ENCODE measurements around the gene ADAMTS9. TPM values are rescaled to one million over a fixed set of nuclear protein-coding genes. Genes with fewer than 3 reads are reported as not detected.

The ADAMTS9 gene
- total RNA-seq, 1 experiment from 2014 or later = 0.46 TPM

DNA sequence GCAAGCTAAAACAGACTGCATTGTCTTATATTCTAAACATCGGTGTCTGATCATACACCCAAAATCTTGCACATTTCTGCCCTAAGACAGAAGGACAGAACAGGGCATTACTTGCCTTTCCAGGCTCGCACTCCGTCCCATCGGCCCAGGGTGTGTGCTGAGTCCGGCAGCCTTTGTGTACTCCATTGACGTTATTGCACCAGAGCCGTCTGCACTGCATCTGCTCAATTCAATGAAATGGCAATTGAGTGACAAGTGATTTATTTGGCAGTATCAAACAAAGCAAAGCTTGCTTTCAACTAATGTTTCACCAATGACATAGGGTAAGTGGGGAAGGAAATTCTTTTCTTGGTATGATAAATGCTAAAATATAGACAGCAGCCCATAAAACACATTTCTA lies 40.0 kb downstream of the ADAMTS9 start:
- no peak for DNase-seq
- Mint-ChIP-seq H3K9me3 (no peaks in the 10 kb centered on the region), H3K27ac (no peak overlapping the region; a peak in 1 of 7 replicates), H3K27me3 (ENCODE audit: low read depth) (peaks cover 2% of the 10 kb centered on the region; the same call in 1 of the 2 replicates), H3K4me3 (no peak overlapping the region), H3K36me3 (ENCODE audit: insufficient read depth in 1 of 3, low read depth in 3 of 3) (no peaks in the 10 kb centered on the region), H3K4me1 (peaks cover 16 to 22% of the 10 kb centered on the region in 2 experiments)
- no peak overlapping the region for H3K18ac ChIP-seq (ENCODE audit: insufficient read length, low read depth, low read length)
- no peak overlapping the region for H3K23ac ChIP-seq (ENCODE audit: insufficient read length, low read depth, low read length)
- peak overlapping the region; percentile 60 for H2BK20ac ChIP-seq (ENCODE audit: low read depth, low read length, poor library complexity, severe bottlenecking)
- no peak overlapping the region for H3K4me2 ChIP-seq (ENCODE audit: insufficient read depth, insufficient read length, low read length)
- H3T11ph ChIP-seq (ENCODE audit: low read length) = no peak overlapping the region
- H3K79me2 ChIP-seq (ENCODE audit: insufficient read depth, low read length) = no peaks in the 10 kb centered on the region
- no peaks in the 10 kb centered on the region for H3K23me2 ChIP-seq (ENCODE audit: insufficient read length, low read depth, low read length, poor library complexity, severe bottlenecking)
- no peak overlapping the region for H2AFZ ChIP-seq (ENCODE audit: low read length)
- no peak overlapping the region for H3K9ac ChIP-seq (ENCODE audit: extremely low read depth, insufficient read length, low read length)
- H3K14ac ChIP-seq (ENCODE audit: insufficient read depth, low read length) = no peak overlapping the region
- no peak overlapping the region for H2BK120ac ChIP-seq (ENCODE audit: low read depth, low read length, poor library complexity, severe bottlenecking)
- H3K56ac ChIP-seq (ENCODE audit: insufficient read length, low read depth, low read length) = no peak overlapping the region
- H3K27me3 ChIP-seq (ENCODE audit: insufficient read depth, low read length) = no peaks in the 10 kb centered on the region
- no peak for TF ChIP-seq CTCF (conservative IDR thresholded peaks at IDR 0.05)
- H3K4me1 ChIP-seq (ENCODE audit: insufficient read depth, low read length) = peaks cover 2% of the 10 kb centered on the region; the same call in 1 of the 2 replicates
- H3K9me3 ChIP-seq (ENCODE audit: control insufficient read depth, low read depth, low read length) = no peaks in the 10 kb centered on the region
- H4K20me1 ChIP-seq (ENCODE audit: control insufficient read depth, insufficient read depth, insufficient read length) = no peaks in the 10 kb centered on the region
- no peak overlapping the region for H4K91ac ChIP-seq (ENCODE audit: insufficient read length, low read depth, low read length)
- H2BK12ac ChIP-seq (ENCODE audit: insufficient read length, low read depth, low read length) = no peak overlapping the region
- no peak overlapping the region for H3K27ac ChIP-seq (ENCODE audit: insufficient read length, low read depth, low read length)
- H2AK5ac ChIP-seq (ENCODE audit: insufficient read length, low read length) = no peak overlapping the region
- H3K79me1 ChIP-seq (ENCODE audit: insufficient read depth, low read depth, low read length, poor library complexity, severe bottlenecking) = no peaks in the 10 kb centered on the region
- no peak overlapping the region for H2BK15ac ChIP-seq (ENCODE audit: low read depth, low read length)
- no peak overlapping the region for H4K8ac ChIP-seq (replicated peaks; ENCODE audit: insufficient read length, low read depth, low read length)
- no CpG with 5 or more reads among the region's 7 CpGs for WGBS (ENCODE audit: extremely low coverage, insufficient read length, low lambda C conversion rate)
- H3K4ac ChIP-seq (ENCODE audit: low read depth, low read length) = no peak overlapping the region
- H2BK5ac ChIP-seq (ENCODE audit: insufficient read length, low read length) = no peak overlapping the region
- H4K5ac ChIP-seq (ENCODE audit: insufficient read length, low read depth, low read length) = no peak overlapping the region
